LNCAP (cell line): ENCODE measurements around the gene ANKRD33.

Experiments used
- CTCF ChIP-seq: fragments of 450-650 bp; IDR thresholded peaks from 2 replicates; pipeline ENCODE4 v1.5.1; 2017; ENCODE audit warnings: mild to moderate bottlenecking

The ANKRD33 gene

GRCh38 chr12:51926718-51927117 is 38.8 kb downstream of the ANKRD33 start:
- peak; percentile 40 for TF ChIP-seq CTCF

- TF ChIP-seq CTCF = no peak
Observed at GRCh38 chr12:51932218-51933076, 44.5 kb downstream of the ANKRD33 start.

GRCh38 chr12:51934080-51934479 is 46.2 kb downstream of the ANKRD33 start:
- no peak for TF ChIP-seq CTCF

- TF ChIP-seq CTCF = no peak
Observed at GRCh38 chr12:51937926-51938325, 50.0 kb downstream of the ANKRD33 start.

GRCh38 chr12:51938726-51939125 is 50.8 kb downstream of the ANKRD33 start:
- no peak for TF ChIP-seq CTCF

GRCh38 chr12:51941011-51941581 is 53.2 kb downstream of the ANKRD33 start:
- no peak for TF ChIP-seq CTCF
